Panc1 (cell line): Measurements from ENCODE around the gene RGS21. TPM values are rescaled to one million over a fixed set of nuclear protein-coding genes. Genes with fewer than 3 reads are reported as not detected.

Experiments
- ATAC-seq: fragments of 200-7000 bp; cut with Tn5 transposase; 2 replicates; pipeline ENCODE4 v1.9.1; 2020; ENCODE audit warnings: mild to moderate bottlenecking, moderate library complexity
- BruUV-seq: library from RNA; stranded (reverse); fragments of 400-500 nt; replicated peaks from 2 replicates; lab custom pipeline; 2021; lab: Mats Ljungman, UMichigan
- CTCF ChIA-PET: fragments of 300-600 bp; sonication (Branson Sonifier 250); formaldehyde crosslinking; loops from one replicate; lab custom pipeline; 2022; ENCODE audit warnings: antibody characterized with exemption; lab: Charles Lee
- POLR2A ChIA-PET: fragments of 300-600 bp; sonication (Branson Sonifier 250); formaldehyde crosslinking; loops from one replicate; lab custom pipeline; 2022; ENCODE audit warnings: antibody characterized with exemption; lab: Charles Lee
- DNase-seq: peaks from one replicate; pipeline ENCODE4 v3.0.0-alpha.2; 2010; ENCODE audit warnings: low read depth, low spot score
- H3K27ac ChIP-seq: 2 replicates; pipeline ENCODE4 v1.5.1; 2011; ENCODE audit warnings: mild to moderate bottlenecking, low read length, inconsistent platforms
- H3K27me3 ChIP-seq: fragments of 200-500 bp; sonication (Bioruptor generic); 2 replicates; pipeline ENCODE4 v1.6.0; 2014; ENCODE audit warnings: low read length, inconsistent platforms; ENCODE audit not compliant: control insufficient read depth, insufficient read depth
- H3K36me3 ChIP-seq: fragments of 200-500 bp; sonication (Bioruptor generic); 2 replicates; pipeline ENCODE4 v1.5.1; 2014; ENCODE audit warnings: inconsistent platforms, mild to moderate bottlenecking, low read length, moderate library complexity; ENCODE audit not compliant: control insufficient read depth, insufficient read depth
- H3K4me1 ChIP-seq: 2 replicates; pipeline ENCODE4 v1.5.1; 2011; ENCODE audit warnings: inconsistent platforms, mild to moderate bottlenecking, low read length, moderate library complexity; ENCODE audit not compliant: control insufficient read depth, insufficient read depth
- H3K4me3 ChIP-seq, 2 experiments: 2 replicates each; pipeline ENCODE4 v1.5.1; 2011 to 2012; ENCODE audit warnings: low read depth in 2 of 2, low read length in 2 of 2, mild to moderate bottlenecking in 2 of 2, inconsistent platforms in 1 of 2, moderate library complexity in 1 of 2
- H3K9me3 ChIP-seq: fragments of 200-500 bp; sonication (Bioruptor generic); 2 replicates; pipeline ENCODE4 v1.5.1; 2014; ENCODE audit warnings: low read depth, mild to moderate bottlenecking, inconsistent platforms, low read length, moderate library complexity; ENCODE audit not compliant: control insufficient read depth, insufficient read depth
- CTCF ChIP-seq: fragments of 450-650 bp; IDR thresholded peaks from 2 replicates; pipeline ENCODE4 v1.5.1; 2017; ENCODE audit warnings: mild to moderate bottlenecking
- POLR2AphosphoS5 ChIP-seq: IDR thresholded peaks from 2 replicates; pipeline ENCODE4 v1.6.1; 2012; ENCODE audit warnings: mild to moderate bottlenecking, low read depth, low read length, moderate library complexity
- REST ChIP-seq, 2 experiments: IDR thresholded peaks; 2 replicates each; pipeline ENCODE4 v1.6.1; 2011 to 2012; ENCODE audit warnings: low read depth in 2 of 2, control low read depth in 1 of 2, low read length in 1 of 2, mild to moderate bottlenecking in 1 of 2, moderate library complexity in 1 of 2; ENCODE audit not compliant: insufficient read depth in 1 of 2
- SIN3A ChIP-seq: IDR thresholded peaks from 2 replicates; pipeline ENCODE4 v1.6.1; 2012; ENCODE audit warnings: low read depth, mild to moderate bottlenecking, low read length, moderate library complexity, borderline replicate concordance; ENCODE audit not compliant: insufficient read depth
- TCF7L2 ChIP-seq: IDR thresholded peaks from 2 replicates; pipeline ENCODE4 v1.6.1; 2011; ENCODE audit warnings: mild to moderate bottlenecking, low read depth, low read length, inconsistent platforms
- in situ Hi-C: cut with HindIII; loops from 2 replicates; pipeline ENCODE4 v1.10.0; 2016; ENCODE audit warnings: low sequenced_read_pairs, low pct_unique_long_range_greater_than_20kb
- intact Hi-C: fragments of 100-400 bp; cut with micrococcal nuclease; formaldehyde crosslinking; loops from one replicate; pipeline ENCODE4 v1.10.0; 2022; ENCODE audit not compliant: unreplicated experiment
- total RNA-seq: library from RNA; stranded (reverse); gene quantifications from one replicate; pipeline ENCODE4 v1.2.1, GENCODE V29; 2021; ENCODE audit not compliant: unreplicated experiment

Gene RGS21
- total RNA-seq, 1 experiment from 2014 or later, result not detected

GRCh38 chr1:192386051-192386650, 69.4 kb downstream of the RGS21 start:
- no peaks in the 10 kb centered on the region for H3K36me3 ChIP-seq
- ChIA-PET POLR2A (no interaction called here), CTCF (no interaction called here)
- DNase-seq (no peak), ATAC-seq (no peak)
- H3K27me3 ChIP-seq, result no peaks in the 10 kb centered on the region
- no peak overlapping the region for H3K27ac ChIP-seq
- no peaks in the 10 kb centered on the region for H3K4me1 ChIP-seq
- H3K4me3 ChIP-seq, result no peak overlapping the region
- no TSS peak for BruUV-seq
- no peak for TF ChIP-seq CTCF
- no peak for TF ChIP-seq REST (IDR thresholded peaks at IDR 0.05; ENCODE audit: insufficient read depth in 1 of 2, low read depth in 2 of 2, low read length in 1 of 2)
- TF ChIP-seq TCF7L2, result no peak
- TF ChIP-seq POLR2AphosphoS5, result no peak
- no peak for TF ChIP-seq SIN3A
- intact Hi-C loops (no loop called here), in situ Hi-C loops (no loop called here)
- no peaks in the 10 kb centered on the region for H3K9me3 ChIP-seq

GRCh38 chr1:192395211-192395610, 78.4 kb downstream of the RGS21 start:
- TF ChIP-seq REST (IDR thresholded peaks at IDR 0.05; ENCODE audit: insufficient read depth in 1 of 2, low read depth in 2 of 2, low read length in 1 of 2) (no peak), POLR2AphosphoS5 (no peak), CTCF (no peak), TCF7L2 (no peak), SIN3A (no peak)
- Histone ChIP-seq H3K9me3 (no peaks in the 10 kb centered on the region), H3K27ac (no peak overlapping the region), H3K4me1 (no peaks in the 10 kb centered on the region), H3K36me3 (no peaks in the 10 kb centered on the region), H3K4me3 (no peak overlapping the region), H3K27me3 (no peaks in the 10 kb centered on the region)
- intact Hi-C loops (no loop called here), in situ Hi-C loops (no loop called here)
- POLR2A ChIA-PET, result no interaction called here
- ATAC-seq (no peak), DNase-seq (no peak)
- BruUV-seq, result no TSS peak
- CTCF ChIA-PET, result no interaction called here
